SK-N-SH treated with all-trans-retinoic acid at 6 μM for 48 hours (cell line): ENCODE data around the gene KLHL40.

Experiments used
- ATAC-seq: fragments of 200-7000 bp; cut with Tn5 transposase; 3 replicates; pipeline ENCODE4 v1.9.1; 2020; ENCODE audit warnings: mild to moderate bottlenecking, moderate library complexity
- ARNTL ChIP-seq: fragments of 450-650 bp; formaldehyde crosslinking; IDR thresholded peaks from 2 replicates; pipeline ENCODE4 v1.5.0; 2020; ENCODE audit warnings: low read depth, mild to moderate bottlenecking, moderate library complexity, borderline replicate concordance
- BACH2 ChIP-seq: fragments of 250-450 bp; sonication (Bioruptor Pico); IDR thresholded peaks from 2 replicates; pipeline ENCODE4 v1.9.0; 2021; ENCODE audit warnings: mild to moderate bottlenecking, borderline replicate concordance
- CREB5 ChIP-seq: fragments of 250-450 bp; sonication (Bioruptor Pico); IDR thresholded peaks from 2 replicates; pipeline ENCODE4 v1.5.1; 2020; ENCODE audit warnings: low read depth, mild to moderate bottlenecking, moderate library complexity
- CSDC2 ChIP-seq: fragments of 250-450 bp; sonication (Bioruptor Pico); IDR thresholded peaks from 2 replicates; pipeline ENCODE4 v1.5.0; 2020; ENCODE audit warnings: mild to moderate bottlenecking, moderate library complexity
- CSRNP3 ChIP-seq: fragments of 250-450 bp; sonication (Bioruptor Pico); IDR thresholded peaks from 2 replicates; pipeline ENCODE4 v1.5.1; 2021; ENCODE audit warnings: mild to moderate bottlenecking, moderate library complexity
- ESRRG ChIP-seq: fragments of 250-450 bp; sonication (Bioruptor Pico); IDR thresholded peaks from 2 replicates; pipeline ENCODE4 v1.6.1; 2021; ENCODE audit warnings: mild to moderate bottlenecking
- GLIS3 ChIP-seq: fragments of 250-450 bp; sonication (Bioruptor Pico); IDR thresholded peaks from 2 replicates; pipeline ENCODE4 v1.5.0; 2020; ENCODE audit warnings: mild to moderate bottlenecking, moderate library complexity
- ISL1 ChIP-seq: fragments of 250-450 bp; sonication (Bioruptor Pico); IDR thresholded peaks from 2 replicates; pipeline ENCODE4 v2.1.2; 2022; ENCODE audit warnings: mild to moderate bottlenecking, moderate library complexity
- OSR1 ChIP-seq: fragments of 250-450 bp; sonication (Bioruptor Pico); IDR thresholded peaks from 2 replicates; pipeline ENCODE4 v1.8.0; 2022; ENCODE audit warnings: moderate library complexity, mild to moderate bottlenecking, inconsistent platforms
- POU6F1 ChIP-seq: fragments of 250-450 bp; sonication (Bioruptor Pico); IDR thresholded peaks from 2 replicates; pipeline ENCODE4 v1.8.0; 2021; ENCODE audit warnings: low read depth, mild to moderate bottlenecking, moderate library complexity, borderline replicate concordance
- PPARA ChIP-seq: fragments of 250-450 bp; sonication (Bioruptor Pico); IDR thresholded peaks from 2 replicates; pipeline ENCODE4 v1.5.0; 2020; ENCODE audit warnings: mild to moderate bottlenecking, borderline replicate concordance
- RARB ChIP-seq: fragments of 250-450 bp; sonication (Bioruptor Pico); IDR thresholded peaks from 2 replicates; pipeline ENCODE4 v1.8.0; 2021; ENCODE audit warnings: mild to moderate bottlenecking, moderate library complexity
- SNAI2 ChIP-seq: fragments of 250-450 bp; sonication (Bioruptor Pico); IDR thresholded peaks from 2 replicates; pipeline ENCODE4 v1.5.0; 2020; ENCODE audit warnings: mild to moderate bottlenecking, moderate library complexity
- TCF4 ChIP-seq: fragments of 250-450 bp; sonication (Bioruptor Pico); IDR thresholded peaks from 2 replicates; pipeline ENCODE4 v1.8.0; 2021; ENCODE audit warnings: mild to moderate bottlenecking, moderate library complexity, borderline replicate concordance
- TOX ChIP-seq: fragments of 250-450 bp; sonication (Bioruptor Pico); IDR thresholded peaks from 2 replicates; pipeline ENCODE4 v1.8.0; 2021; ENCODE audit warnings: mild to moderate bottlenecking, moderate library complexity, borderline replicate concordance
- TSHZ2 ChIP-seq: fragments of 250-450 bp; sonication (Bioruptor Pico); IDR thresholded peaks from 2 replicates; pipeline ENCODE4 v1.5.0; 2020; ENCODE audit warnings: mild to moderate bottlenecking, moderate library complexity
- ZC3H10 ChIP-seq: fragments of 250-450 bp; sonication (Bioruptor Pico); IDR thresholded peaks from 2 replicates; pipeline ENCODE4 v1.5.1; 2021; ENCODE audit warnings: mild to moderate bottlenecking, moderate library complexity
- ZFP3 ChIP-seq: fragments of 250-450 bp; sonication (Bioruptor Pico); IDR thresholded peaks from 2 replicates; pipeline ENCODE4 v1.5.0; 2020; ENCODE audit warnings: mild to moderate bottlenecking, moderate library complexity
- ZFP30 ChIP-seq: fragments of 450-650 bp; formaldehyde crosslinking; IDR thresholded peaks from 2 replicates; pipeline ENCODE4 v1.5.0; 2022; ENCODE audit warnings: mild to moderate bottlenecking, moderate library complexity
- ZNF565 ChIP-seq: fragments of 450-650 bp; formaldehyde crosslinking; conservative IDR thresholded peaks from 2 replicates; pipeline ENCODE4 v1.5.0; 2020; ENCODE audit warnings: low read depth, mild to moderate bottlenecking, moderate library complexity
- ZNF8 ChIP-seq: fragments of 450-650 bp; formaldehyde crosslinking; IDR thresholded peaks from 2 replicates; pipeline ENCODE4 v1.5.0; 2020; ENCODE audit warnings: mild to moderate bottlenecking, moderate library complexity

KLHL40 gene

GRCh38 chr3:42667096-42667522 is 18.2 kb upstream of the KLHL40 start:
- ATAC-seq, result no peak
- TF ChIP-seq BACH2 (CRISPR knock-in tag) (no peak), TOX (CRISPR knock-in tag) (no peak), ZNF565 (CRISPR knock-in tag) (no peak), ISL1 (no peak), ZFP3 (CRISPR knock-in tag) (no peak), POU6F1 (CRISPR knock-in tag) (no peak), ZFP30 (CRISPR knock-in tag) (no peak), SNAI2 (CRISPR knock-in tag) (no peak)
- TF ChIP-seq, all 23 proteins: peak for 0

GRCh38 chr3:42667523-42668412 is 17.6 kb upstream of the KLHL40 start:
- TF ChIP-seq RARB (CRISPR knock-in tag), result no peak
- TF ChIP-seq CREB5 (CRISPR knock-in tag), result no peak
- no peak for TF ChIP-seq ZFP30 (CRISPR knock-in tag)
- no peak for TF ChIP-seq TSHZ2 (CRISPR knock-in tag)
- TF ChIP-seq SNAI2 (CRISPR knock-in tag), result no peak
- no peak for TF ChIP-seq ARNTL (CRISPR knock-in tag)
- TF ChIP-seq GLIS3 (CRISPR knock-in tag), result no peak
- TF ChIP-seq ZC3H10 (CRISPR knock-in tag), result no peak
- TF ChIP-seq ISL1, result no peak
- no peak for TF ChIP-seq ESRRG (CRISPR knock-in tag)
- TF ChIP-seq BACH2 (CRISPR knock-in tag), result no peak
- ATAC-seq, result peak; percentile 10

GRCh38 chr3:42668413-42668760 is 16.9 kb upstream of the KLHL40 start:
- ATAC-seq, result no peak
- TF ChIP-seq ZC3H10 (CRISPR knock-in tag) (no peak), ISL1 (no peak), ZFP3 (CRISPR knock-in tag) (no peak), RARB (CRISPR knock-in tag) (no peak), TOX (CRISPR knock-in tag) (no peak), ZNF565 (CRISPR knock-in tag) (no peak), ZNF8 (CRISPR knock-in tag) (no peak), CSDC2 (CRISPR knock-in tag) (no peak), CSRNP3 (no peak), TCF4 (CRISPR knock-in tag) (no peak), TSHZ2 (CRISPR knock-in tag) (no peak), PPARA (no peak), ZFP30 (CRISPR knock-in tag) (no peak), ESRRG (CRISPR knock-in tag) (no peak), POU6F1 (CRISPR knock-in tag) (no peak), OSR1 (no peak), GLIS3 (CRISPR knock-in tag) (no peak), ARNTL (CRISPR knock-in tag) (no peak)
